ENCODE data around the gene FARS2. TPM values are rescaled to one million over a fixed set of nuclear protein-coding genes. Genes with fewer than 3 reads are reported as not detected.

The FARS2 gene
- total and polyA plus RNA-seq, 2 donors (not counting 1 experiment from before 2014, with no cell fraction given): 33.0 to 35.5 TPM

GRCh38 chr6:5670811-5671561, 409.7 kb downstream of the FARS2 start:
- peak overlapping the region; percentile 72 for H3K27ac Mint-ChIP-seq
- intact Hi-C loops (cut with micrococcal nuclease): no loop called here
- H3K79me2 ChIP-seq (ENCODE audit: control insufficient read depth, insufficient read depth, low read length): no peaks in the 10 kb centered on the region
- DNase-seq (peak; percentile 48), ATAC-seq (ENCODE audit: low read depth) (peak; percentile 57)
- H3K9me3 Mint-ChIP-seq (ENCODE audit: insufficient read depth): no peaks in the 10 kb centered on the region
- H3K4me3 Mint-ChIP-seq: peak overlapping the region; percentile 1
- WGBS (ENCODE audit: insufficient coverage): 14% methylated on average over 4 of the region's 7 CpGs
- no peaks in the 10 kb centered on the region for H3K27me3 Mint-ChIP-seq
- ChIA-PET POLR2A (interaction anchor here (0.9 kb wide), 1 partner anchor 9 kb away, joined by 14 read pairs; no protein-coding TSS in a partner anchor), CTCF (no interaction called here)
- TF ChIP-seq EZH2 (IDR thresholded peaks at IDR 0.05; ENCODE audit: borderline replicate concordance, insufficient read depth, low read depth, low read length, poor library complexity, severe bottlenecking): no peak
- TF ChIP-seq, protein P1, sequence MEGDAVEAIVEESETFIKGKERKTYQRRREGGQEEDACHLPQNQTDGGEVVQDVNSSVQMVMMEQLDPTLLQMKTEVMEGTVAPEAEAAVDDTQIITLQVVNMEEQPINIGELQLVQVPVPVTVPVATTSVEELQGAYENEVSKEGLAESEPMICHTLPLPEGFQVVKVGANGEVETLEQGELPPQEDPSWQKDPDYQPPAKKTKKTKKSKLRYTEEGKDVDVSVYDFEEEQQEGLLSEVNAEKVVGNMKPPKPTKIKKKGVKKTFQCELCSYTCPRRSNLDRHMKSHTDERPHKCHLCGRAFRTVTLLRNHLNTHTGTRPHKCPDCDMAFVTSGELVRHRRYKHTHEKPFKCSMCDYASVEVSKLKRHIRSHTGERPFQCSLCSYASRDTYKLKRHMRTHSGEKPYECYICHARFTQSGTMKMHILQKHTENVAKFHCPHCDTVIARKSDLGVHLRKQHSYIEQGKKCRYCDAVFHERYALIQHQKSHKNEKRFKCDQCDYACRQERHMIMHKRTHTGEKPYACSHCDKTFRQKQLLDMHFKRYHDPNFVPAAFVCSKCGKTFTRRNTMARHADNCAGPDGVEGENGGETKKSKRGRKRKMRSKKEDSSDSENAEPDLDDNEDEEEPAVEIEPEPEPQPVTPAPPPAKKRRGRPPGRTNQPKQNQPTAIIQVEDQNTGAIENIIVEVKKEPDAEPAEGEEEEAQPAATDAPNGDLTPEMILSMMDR (IDR thresholded peaks at IDR 0.05): no peak
- peaks cover 16 to 26% of the 10 kb centered on the region in 2 donors for H3K4me1 ChIP-seq (ENCODE audit: control insufficient read depth in 2 of 2, insufficient read depth in 2 of 2, low read length in 2 of 2)
- H3K9me3 ChIP-seq (ENCODE audit: control extremely low read depth in 1 of 3, control insufficient read depth in 2 of 3, insufficient read depth in 1 of 3, low read length in 2 of 3): no peaks in the 10 kb centered on the region
- peak overlapping the region; percentile 44 for H2AFZ ChIP-seq (ENCODE audit: insufficient read depth, low read depth, low read length, poor library complexity, severe bottlenecking)
- peak overlapping the region; percentile 45 for H3K4me2 ChIP-seq (replicated peaks; ENCODE audit: low read depth, low read length, poor library complexity, severe bottlenecking)
- peak overlapping the region in 1 of 2 donors; percentile 28 for H3K27ac ChIP-seq (ENCODE audit: low read length in 2 of 2)
- H3K27me3 ChIP-seq (replicated peaks in 1 of 4; ENCODE audit: control extremely low read depth in 1 of 4, control insufficient read depth in 3 of 4, insufficient read depth in 4 of 4, low read length in 3 of 4): no peaks in the 10 kb centered on the region
- no peak overlapping the region for H3K9ac ChIP-seq (ENCODE audit: low read length)
- peaks cover 37% of the 10 kb centered on the region for H3K4me1 Mint-ChIP-seq
- no peaks in the 10 kb centered on the region for H4K20me1 ChIP-seq (ENCODE audit: control insufficient read depth, insufficient read depth, low read length, poor library complexity, severe bottlenecking)
- no peak overlapping the region for H3K4me3 ChIP-seq (ENCODE audit: control extremely low read depth in 1 of 5, extremely low read depth in 1 of 5, insufficient read depth in 1 of 5, low read depth in 2 of 5, low read length in 4 of 5)
- H3K36me3 ChIP-seq (replicated peaks in 1 of 2; ENCODE audit: control extremely low read depth in 1 of 2, control insufficient read depth in 1 of 2, extremely low read depth in 1 of 2, insufficient read depth in 2 of 2, low read length in 1 of 2): no peaks in the 10 kb centered on the region
